Islet precursor cell (in vitro differentiated cells): ENCODE results near the gene SEL1L.
A peak's percentile ranks its signal among the peaks of the same experiment; 100 is the strongest.
"Not testable (repeated sequence)": the region's sequence is repeated elsewhere in the genome, so short reads cannot be mapped to it uniquely, and the experiment has no call there.

ENCODE experiments used
- DNase-seq: peaks from one replicate; pipeline ENCODE4 v3.0.0-alpha.2; 2018

SEL1L gene

GRCh38 chr14:81473456-81474147, 60.1 kb downstream of the SEL1L start:
- no peak for DNase-seq

- DNase-seq = no peak
These were observed 61.4 kb downstream of the SEL1L start for GRCh38 chr14:81472096-81472800.

DNA sequence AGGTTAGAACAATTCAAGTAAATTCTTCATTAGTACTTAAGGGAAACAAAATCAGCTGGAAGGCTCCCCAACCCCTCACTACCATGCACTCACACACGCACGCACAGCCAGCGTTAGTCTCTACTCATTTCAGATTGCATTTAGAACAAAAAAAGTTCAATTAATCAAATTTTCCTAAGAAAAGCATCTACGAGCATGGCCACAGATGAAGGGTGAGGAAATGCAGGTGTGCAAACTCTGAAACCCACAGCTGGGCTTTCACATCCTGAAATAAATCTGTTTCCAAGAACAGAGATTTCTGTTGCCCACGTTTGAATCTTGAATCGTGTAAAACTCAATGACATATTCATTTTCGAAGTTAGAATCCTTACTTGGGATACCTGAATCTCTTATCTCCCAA, 62.6 kb downstream of the SEL1L start:
- no peak for DNase-seq

GRCh38 chr14:81470557-81470826, 63.2 kb downstream of the SEL1L start:
- not testable (repeated sequence) for DNase-seq

DNA sequence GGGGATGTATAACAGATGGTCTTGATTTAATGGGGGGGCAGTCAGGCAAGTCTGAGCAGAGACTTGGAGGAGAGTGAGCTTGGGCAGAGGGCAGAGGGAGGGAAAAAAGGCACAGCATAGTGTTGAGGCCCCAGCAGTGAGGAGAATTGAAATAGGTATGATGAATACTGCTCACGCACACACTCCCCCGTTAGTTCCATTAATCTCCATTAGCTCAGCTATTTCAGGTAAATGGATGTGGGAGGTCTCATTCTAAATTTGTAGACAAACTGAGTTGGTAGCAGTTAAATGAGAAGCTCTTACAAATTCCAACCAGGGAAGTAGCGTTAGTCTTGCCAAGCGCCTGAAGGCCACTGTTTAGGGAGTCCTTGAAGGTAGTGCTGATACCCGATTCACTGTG, 66.8 kb downstream of the SEL1L start:
- no peak for DNase-seq

- no peak for DNase-seq
These were observed 68.0 kb downstream of the SEL1L start for GRCh38 chr14:81465507-81466228.

GRCh38 chr14:81465003-81465392, 68.7 kb downstream of the SEL1L start:
- DNase-seq = not testable (repeated sequence)

DNA sequence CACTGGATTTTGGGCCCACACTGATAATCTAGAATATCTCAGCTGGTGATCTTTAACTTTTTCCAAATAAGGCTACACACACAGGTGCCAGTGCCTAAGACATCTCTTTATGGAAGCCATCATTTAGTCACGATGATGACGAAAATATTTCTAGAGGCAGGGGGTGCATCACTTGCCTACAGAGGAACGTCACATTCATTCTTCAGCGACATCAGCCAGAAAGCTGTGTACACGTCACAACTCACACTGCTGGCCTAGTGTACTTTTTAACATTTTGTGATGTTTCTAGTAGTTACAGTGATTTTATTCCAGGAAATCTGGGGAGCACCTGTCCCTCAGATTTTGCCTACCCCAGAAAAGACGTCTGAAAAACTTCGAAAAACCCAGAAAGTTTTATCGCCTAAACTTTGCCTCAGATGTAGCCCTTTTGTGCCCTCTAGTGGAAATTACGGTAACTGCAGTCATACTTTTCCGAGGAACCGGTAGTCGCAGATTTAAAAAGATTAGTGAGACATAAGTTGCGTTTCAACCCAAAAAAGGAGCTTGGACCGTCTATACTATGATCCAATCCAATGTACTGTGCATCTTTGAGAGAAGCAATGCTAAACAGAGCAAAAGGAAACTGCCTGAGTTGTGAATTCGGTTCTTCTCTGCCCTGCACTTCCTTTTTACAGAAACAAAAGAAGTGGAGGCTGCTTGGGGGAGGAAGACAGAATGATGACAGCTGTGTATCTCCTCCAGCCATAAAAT, 69.2 kb downstream of the SEL1L start:
- no peak for DNase-seq

DNA sequence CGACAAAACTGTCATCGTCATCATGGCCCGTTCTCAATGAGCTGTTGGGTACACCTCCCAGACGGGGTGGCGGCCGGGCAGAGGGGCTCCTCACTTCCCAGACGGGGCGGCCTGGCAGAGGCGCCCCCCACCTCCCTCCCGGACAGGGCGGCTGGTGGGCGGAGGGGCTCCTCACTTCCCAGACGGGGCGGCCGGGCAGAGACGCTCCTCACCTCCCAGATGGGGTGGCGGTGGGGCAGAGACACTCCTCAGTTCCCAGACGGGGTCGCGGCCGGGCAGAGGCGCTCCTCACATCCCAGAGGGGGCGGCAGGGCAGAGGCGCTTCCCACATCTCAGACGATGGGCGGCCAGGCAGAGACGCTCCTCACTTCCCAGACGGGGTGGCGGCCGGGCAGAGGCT, 71.3 kb downstream of the SEL1L start:
- DNase-seq = not testable (repeated sequence)

DNA sequence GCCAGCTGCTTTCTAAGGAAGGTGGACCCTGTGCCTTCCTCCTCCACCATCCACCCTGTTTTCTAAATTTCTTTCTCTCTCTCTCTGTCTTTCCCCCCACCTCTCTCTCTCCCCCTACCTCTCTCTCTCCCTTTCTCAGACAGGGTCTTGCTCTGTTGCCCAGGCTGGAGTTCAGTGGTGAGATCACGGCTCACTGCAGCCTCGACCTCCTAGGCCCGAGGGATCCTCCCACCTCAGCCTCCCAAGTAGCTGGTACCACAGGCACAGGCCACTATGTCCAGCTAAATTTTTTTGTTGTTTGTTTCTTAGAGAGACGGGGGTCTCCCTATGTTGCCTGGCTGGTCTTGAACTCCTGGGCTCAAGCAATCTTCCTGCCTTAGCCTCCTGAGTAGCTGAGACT, 73.7 kb downstream of the SEL1L start:
- no peak for DNase-seq

- DNase-seq = no peak
These were observed 75.3 kb downstream of the SEL1L start for GRCh38 chr14:81458352-81458751.

- DNase-seq = no peak
These were observed 78.3 kb downstream of the SEL1L start for GRCh38 chr14:81455390-81455789.

GRCh38 chr14:81454572-81455218, 79.0 kb downstream of the SEL1L start:
- DNase-seq = no peak

- DNase-seq = peak; percentile 73
These were observed 80.4 kb downstream of the SEL1L start for GRCh38 chr14:81453166-81453766.

- peak; percentile 68 for DNase-seq
These were observed 81.1 kb downstream of the SEL1L start for GRCh38 chr14:81452341-81453133.

DNA sequence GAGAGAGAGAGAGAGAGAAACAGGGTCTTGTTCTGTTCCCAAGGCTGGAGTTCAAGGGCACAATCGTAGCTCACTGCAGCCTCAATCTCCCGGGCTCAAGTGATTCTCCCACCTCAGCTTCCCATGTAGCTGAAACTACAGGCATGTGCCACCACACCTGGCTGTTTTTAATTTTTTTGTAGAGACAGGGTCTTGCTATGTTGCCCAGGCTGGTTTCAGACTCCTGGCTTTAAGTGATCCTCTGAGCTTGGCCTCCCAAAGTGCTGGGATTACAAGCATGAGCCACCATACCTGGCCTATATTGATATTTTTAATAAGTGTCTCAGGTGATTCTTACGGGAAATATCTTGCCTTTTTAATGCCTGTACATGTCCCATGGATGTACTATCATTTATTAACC, 82.7 kb downstream of the SEL1L start:
- no peak for DNase-seq

GRCh38 chr14:81450100-81450531, 83.5 kb downstream of the SEL1L start:
- peak; percentile 90 for DNase-seq

GRCh38 chr14:81449576-81449975, 84.1 kb downstream of the SEL1L start:
- no peak for DNase-seq

DNA sequence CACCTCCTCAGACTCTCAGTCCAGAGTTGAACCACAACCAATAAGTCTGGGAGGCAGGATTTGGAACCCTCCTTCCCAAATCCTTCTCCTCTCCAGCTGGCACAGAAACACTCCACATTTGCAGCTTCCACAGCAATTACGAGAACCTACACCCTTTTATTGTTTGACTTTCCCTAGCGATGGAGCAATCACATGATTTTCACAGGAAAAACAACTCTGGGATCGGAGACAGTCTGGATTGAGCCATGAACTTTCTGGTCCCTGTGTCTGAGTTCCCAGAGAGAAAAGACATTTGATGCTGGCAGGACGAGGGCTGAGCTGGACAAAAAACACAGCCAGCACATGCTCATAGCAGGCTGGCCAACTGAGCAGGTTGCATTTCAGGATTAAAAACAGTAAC, 84.5 kb downstream of the SEL1L start:
- DNase-seq = no peak

DNA sequence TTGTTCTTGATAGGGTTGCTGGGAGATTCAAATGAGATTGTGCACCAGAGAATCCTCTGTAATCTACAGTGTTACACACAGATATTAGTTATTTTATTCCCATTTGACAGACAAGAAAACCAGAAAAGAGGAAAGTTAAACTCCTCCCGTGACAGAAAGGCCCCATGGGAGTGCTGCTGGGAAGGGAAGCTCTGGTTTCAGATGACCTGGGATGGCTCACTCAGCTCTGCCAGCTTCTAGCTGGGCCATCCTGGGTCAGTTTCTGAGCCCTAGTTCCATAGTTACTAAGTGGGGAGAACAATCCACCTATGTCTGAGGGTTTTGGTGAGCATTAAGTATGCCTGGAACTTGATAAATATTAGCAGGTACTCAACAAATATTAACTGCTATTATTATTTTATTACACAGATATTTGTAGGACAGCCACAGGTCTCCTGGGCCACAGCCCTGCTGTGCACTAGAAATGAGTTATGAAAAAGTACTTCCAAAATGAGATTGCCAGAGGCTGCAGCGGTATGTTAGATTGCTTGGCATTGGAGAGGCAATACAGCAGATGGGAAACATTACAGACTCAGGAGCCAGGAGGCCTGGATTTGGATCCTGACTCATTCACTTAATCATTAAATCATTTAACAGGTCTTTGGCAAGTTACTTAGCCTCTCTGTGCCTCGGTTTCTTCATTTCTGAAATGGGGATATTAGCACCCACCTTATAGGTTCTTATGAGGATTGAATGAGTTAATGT, 86.5 kb downstream of the SEL1L start:
- no peak for DNase-seq
